HepG2 (cell line): ENCODE data around the gene KDM2B. TPM values are rescaled to one million over a fixed set of nuclear protein-coding genes. Genes with fewer than 3 reads are reported as not detected.

ENCODE experiments used
- DPF2 ChIP-seq: sonication (generic); formaldehyde crosslinking; IDR thresholded peaks from 2 replicates; pipeline ENCODE4 v1.4.0; 2020; ENCODE audit warnings: mild to moderate bottlenecking, low read depth, missing genetic modification reagents, borderline replicate concordance
- EZH2 ChIP-seq: conservative IDR thresholded peaks from 2 replicates; pipeline ENCODE4 v1.6.1; 2012; ENCODE audit warnings: mild to moderate bottlenecking, low read depth, low read length, moderate library complexity
- HMGA1 ChIP-seq: sonication (generic); formaldehyde crosslinking; conservative IDR thresholded peaks from 2 replicates; pipeline ENCODE4 v1.4.0; 2020; ENCODE audit warnings: missing genetic modification reagents
- NFE2L2 ChIP-seq: fragments of 150-350 bp; IDR thresholded peaks from 2 replicates; pipeline ENCODE4 v1.6.1; 2014; ENCODE audit warnings: low read length
- NONO ChIP-seq, 2 experiments: fragments of 450-650 bp in 1 of 2; sonication (generic) in 1 of 2; formaldehyde crosslinking in 1 of 2; IDR thresholded peaks in 1 of 2; conservative IDR thresholded peaks in 1 of 2; 2 replicates each; pipeline versions ENCODE4 v1.6.1 to v1.8.0; 2017 to 2022; ENCODE audit warnings: mild to moderate bottlenecking in 1 of 2, missing genetic modification reagents in 1 of 2, moderate library complexity in 1 of 2
- RARA ChIP-seq: IDR thresholded peaks from 2 replicates; pipeline ENCODE4 v1.6.1; 2016; ENCODE audit warnings: missing genetic modification reagents, missing compliant biosample characterization
- SETDB1 ChIP-seq: sonication (generic); formaldehyde crosslinking; IDR thresholded peaks from 2 replicates; pipeline ENCODE4 v1.5.1; 2020; ENCODE audit warnings: missing genetic modification reagents, mild to moderate bottlenecking, borderline replicate concordance
- YY1 ChIP-seq: IDR thresholded peaks from 2 replicates; pipeline ENCODE4 v1.6.1; 2011; ENCODE audit warnings: low read length, low read depth, moderate library complexity, mild to moderate bottlenecking; ENCODE audit not compliant: insufficient read depth, insufficient replicate concordance
- ZNF20 ChIP-seq: sonication (generic); formaldehyde crosslinking; IDR thresholded peaks from 2 replicates; pipeline ENCODE4 v1.4.0; 2020; ENCODE audit warnings: mild to moderate bottlenecking, moderate library complexity, missing genetic modification reagents
- ZNF766 ChIP-seq: sonication (generic); formaldehyde crosslinking; IDR thresholded peaks from 2 replicates; pipeline ENCODE4 v1.5.0; 2020; ENCODE audit warnings: missing genetic modification reagents, borderline replicate concordance
- ZSCAN22 ChIP-seq: sonication (generic); formaldehyde crosslinking; IDR thresholded peaks from 2 replicates; pipeline ENCODE4 v1.4.0; 2020; ENCODE audit warnings: mild to moderate bottlenecking, missing genetic modification reagents
- polyA plus RNA-seq, 8 experiments: library from polyadenylated mRNA; depleted of rRNA in 3 of 8; stranded (reverse) in 7 of 8; unstranded in 1 of 8; fragments of >200 nt; fragmentation: Illumina TruSeq in 4 of 8; extraction: Trizol in 4 of 8; gene quantifications; 2 replicates each; pipeline versions ENCODE4 v1.2.1 to v1.2.3, GENCODE V29; 2011 to 2016; ENCODE audit warnings: low read depth in 4 of 8, missing spikeins in 1 of 8, mixed read lengths in 1 of 8; ENCODE audit not compliant: insufficient read depth in 1 of 8
- total RNA-seq, 5 experiments: library from RNA; depleted of rRNA; stranded (reverse); fragments of >200 nt; fragmentation: Illumina TruSeq; extraction: Trizol; gene quantifications; 2 replicates each; pipeline ENCODE4 v1.2.3, GENCODE V29; 2016; ENCODE audit warnings: low read depth in 1 of 5
- TF ChIP-seq, protein P1 (sequence below): sonication (generic); formaldehyde crosslinking; IDR thresholded peaks from one replicate; pipeline ENCODE4 v1.5.1; 2020; ENCODE audit warnings: mild to moderate bottlenecking, missing genetic modification reagents; ENCODE audit errors: not compliant biosample characterization
- TF ChIP-seq, protein P2 (sequence below): IDR thresholded peaks from 2 replicates; pipeline ENCODE4 v1.6.1; 2016; ENCODE audit warnings: missing compliant biosample characterization, missing genetic modification reagents, borderline replicate concordance
- TF ChIP-seq, protein P3 (sequence below): IDR thresholded peaks from 2 replicates; pipeline ENCODE4 v1.6.1; 2016; ENCODE audit warnings: low read depth, borderline replicate concordance
- TF ChIP-seq, protein P4 (sequence below): sonication (generic); formaldehyde crosslinking; IDR thresholded peaks from 2 replicates; pipeline ENCODE4 v1.4.0; 2020; ENCODE audit warnings: missing genetic modification reagents

Gene KDM2B
- total and polyA plus RNA-seq, 2 of the 13 experiments (the other 11 are each of a cell fraction or from before 2014, with no cell fraction given), result 17.5 to 26.1 TPM

DNA sequence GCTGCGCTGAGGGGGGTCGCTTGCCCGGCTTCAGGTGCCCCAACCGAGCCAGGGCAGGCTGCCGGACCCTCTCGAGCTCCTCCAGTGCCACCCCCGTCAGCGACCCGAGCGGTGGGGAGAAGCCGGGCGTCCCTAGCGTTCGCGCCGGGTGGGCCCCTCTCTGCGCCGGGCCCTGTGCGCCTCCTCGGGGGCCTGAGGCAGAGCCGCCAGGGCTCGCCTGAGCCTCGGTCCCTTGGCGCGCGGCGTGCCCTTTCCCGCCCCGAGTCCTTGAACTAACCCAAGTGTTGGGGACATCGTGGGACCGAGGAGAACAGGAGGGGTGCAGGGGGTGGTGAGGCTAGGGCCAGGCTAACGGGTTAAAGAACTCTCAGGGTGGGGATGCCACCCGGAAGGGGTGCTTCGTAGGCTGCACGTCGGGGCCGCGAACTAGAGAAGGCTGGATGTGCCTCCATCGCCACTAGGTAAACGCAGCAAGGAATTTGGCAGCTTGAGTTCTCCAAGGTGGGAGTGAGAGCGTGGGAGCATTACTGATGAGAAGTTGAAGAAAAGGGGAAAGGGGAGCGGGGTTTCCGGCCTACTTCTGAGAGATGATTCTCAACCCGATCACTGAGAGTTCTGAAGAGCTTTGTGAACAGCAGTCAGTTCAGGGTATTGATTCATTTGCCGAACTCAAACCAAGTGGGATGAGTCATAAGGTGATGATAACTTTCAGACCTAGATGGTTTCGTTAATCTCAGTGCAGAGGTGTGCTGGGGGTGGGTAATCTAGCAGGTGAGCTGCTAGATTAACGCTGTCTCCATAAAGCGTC lies 180.3 kb downstream of the KDM2B start (continued):
- TF ChIP-seq, protein P1, sequence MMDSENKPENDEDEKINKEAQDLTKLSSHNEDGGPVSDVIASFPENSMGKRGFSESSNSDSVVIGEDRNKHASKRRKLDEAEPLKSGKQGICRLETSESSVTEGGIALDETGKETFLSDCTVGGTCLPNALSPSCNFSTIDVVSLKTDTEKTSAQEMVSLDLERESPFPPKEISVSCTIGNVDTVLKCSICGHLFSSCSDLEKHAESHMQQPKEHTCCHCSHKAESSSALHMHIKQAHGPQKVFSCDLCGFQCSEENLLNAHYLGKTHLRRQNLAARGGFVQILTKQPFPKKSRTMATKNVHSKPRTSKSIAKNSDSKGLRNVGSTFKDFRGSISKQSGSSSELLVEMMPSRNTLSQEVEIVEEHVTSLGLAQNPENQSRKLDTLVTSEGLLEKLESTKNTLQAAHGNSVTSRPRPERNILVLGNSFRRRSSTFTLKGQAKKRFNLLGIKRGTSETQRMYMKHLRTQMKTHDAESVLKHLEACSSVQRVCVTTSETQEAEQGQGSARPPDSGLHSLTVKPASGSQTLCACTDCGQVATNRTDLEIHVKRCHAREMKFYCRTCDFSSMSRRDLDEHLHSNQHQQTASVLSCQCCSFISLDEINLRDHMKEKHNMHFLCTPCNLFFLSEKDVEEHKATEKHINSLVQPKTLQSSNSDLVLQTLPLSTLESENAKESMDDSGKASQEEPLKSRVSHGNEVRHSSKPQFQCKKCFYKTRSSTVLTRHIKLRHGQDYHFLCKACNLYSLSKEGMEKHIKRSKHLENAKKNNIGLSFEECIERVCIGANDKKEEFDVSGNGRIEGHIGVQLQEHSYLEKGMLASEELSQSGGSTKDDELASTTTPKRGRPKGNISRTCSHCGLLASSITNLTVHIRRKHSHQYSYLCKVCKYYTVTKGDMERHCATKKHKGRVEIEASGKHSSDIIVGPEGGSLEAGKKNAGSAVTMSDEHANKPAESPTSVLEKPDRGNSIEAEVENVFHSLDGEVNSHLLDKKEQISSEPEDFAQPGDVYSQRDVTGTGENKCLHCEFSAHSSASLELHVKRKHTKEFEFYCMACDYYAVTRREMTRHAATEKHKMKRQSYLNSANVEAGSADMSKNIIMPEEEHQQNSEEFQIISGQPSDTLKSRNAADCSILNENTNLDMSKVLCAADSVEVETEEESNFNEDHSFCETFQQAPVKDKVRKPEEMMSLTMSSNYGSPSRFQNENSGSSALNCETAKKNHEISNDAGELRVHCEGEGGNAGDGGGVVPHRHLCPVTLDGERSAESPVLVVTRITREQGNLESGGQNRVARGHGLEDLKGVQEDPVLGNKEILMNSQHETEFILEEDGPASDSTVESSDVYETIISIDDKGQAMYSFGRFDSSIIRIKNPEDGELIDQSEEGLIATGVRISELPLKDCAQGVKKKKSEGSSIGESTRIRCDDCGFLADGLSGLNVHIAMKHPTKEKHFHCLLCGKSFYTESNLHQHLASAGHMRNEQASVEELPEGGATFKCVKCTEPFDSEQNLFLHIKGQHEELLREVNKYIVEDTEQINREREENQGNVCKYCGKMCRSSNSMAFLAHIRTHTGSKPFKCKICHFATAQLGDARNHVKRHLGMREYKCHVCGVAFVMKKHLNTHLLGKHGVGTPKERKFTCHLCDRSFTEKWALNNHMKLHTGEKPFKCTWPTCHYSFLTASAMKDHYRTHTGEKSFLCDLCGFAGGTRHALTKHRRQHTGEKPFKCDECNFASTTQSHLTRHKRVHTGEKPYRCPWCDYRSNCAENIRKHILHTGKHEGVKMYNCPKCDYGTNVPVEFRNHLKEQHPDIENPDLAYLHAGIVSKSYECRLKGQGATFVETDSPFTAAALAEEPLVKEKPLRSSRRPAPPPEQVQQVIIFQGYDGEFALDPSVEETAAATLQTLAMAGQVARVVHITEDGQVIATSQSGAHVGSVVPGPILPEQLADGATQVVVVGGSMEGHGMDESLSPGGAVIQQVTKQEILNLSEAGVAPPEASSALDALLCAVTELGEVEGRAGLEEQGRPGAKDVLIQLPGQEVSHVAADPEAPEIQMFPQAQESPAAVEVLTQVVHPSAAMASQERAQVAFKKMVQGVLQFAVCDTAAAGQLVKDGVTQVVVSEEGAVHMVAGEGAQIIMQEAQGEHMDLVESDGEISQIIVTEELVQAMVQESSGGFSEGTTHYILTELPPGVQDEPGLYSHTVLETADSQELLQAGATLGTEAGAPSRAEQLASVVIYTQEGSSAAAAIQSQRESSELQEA (CRISPR knock-in tag), result peak; percentile 76
- no peak for TF ChIP-seq EZH2
- no peak for TF ChIP-seq NONO (IDR thresholded peaks at IDR 0.05)
- no peak; the same call in 1 of the 2 replicates for TF ChIP-seq NONO (CRISPR knock-in tag; conservative IDR thresholded peaks at IDR 0.05)
- TF ChIP-seq HMGA1 (CRISPR knock-in tag), result no peak
- TF ChIP-seq YY1, result no peak
- TF ChIP-seq NFE2L2, result no peak
- TF ChIP-seq, protein P2, sequence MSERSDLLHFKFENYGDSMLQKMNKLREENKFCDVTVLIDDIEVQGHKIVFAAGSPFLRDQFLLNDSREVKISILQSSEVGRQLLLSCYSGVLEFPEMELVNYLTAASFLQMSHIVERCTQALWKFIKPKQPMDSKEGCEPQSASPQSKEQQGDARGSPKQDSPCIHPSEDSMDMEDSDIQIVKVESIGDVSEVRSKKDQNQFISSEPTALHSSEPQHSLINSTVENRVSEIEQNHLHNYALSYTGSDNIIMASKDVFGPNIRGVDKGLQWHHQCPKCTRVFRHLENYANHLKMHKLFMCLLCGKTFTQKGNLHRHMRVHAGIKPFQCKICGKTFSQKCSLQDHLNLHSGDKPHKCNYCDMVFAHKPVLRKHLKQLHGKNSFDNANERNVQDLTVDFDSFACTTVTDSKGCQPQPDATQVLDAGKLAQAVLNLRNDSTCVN (CRISPR knock-in tag), result 0 out of 2 replicates have a peak, but pooled peaks have one; percentile 31
- no peak for TF ChIP-seq DPF2 (CRISPR knock-in tag)
- TF ChIP-seq ZNF766 (CRISPR knock-in tag), result no peak
- TF ChIP-seq, protein P3, sequence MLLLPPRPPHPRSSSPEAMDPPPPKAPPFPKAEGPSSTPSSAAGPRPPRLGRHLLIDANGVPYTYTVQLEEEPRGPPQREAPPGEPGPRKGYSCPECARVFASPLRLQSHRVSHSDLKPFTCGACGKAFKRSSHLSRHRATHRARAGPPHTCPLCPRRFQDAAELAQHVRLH, result no peak
- no peak for TF ChIP-seq ZNF20
- no peak for TF ChIP-seq ZSCAN22 (CRISPR knock-in tag)
- TF ChIP-seq RARA, result no peak; the same call in 1 of the 2 replicates
- TF ChIP-seq, protein P4, sequence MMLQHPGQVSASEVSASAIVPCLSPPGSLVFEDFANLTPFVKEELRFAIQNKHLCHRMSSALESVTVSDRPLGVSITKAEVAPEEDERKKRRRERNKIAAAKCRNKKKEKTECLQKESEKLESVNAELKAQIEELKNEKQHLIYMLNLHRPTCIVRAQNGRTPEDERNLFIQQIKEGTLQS (CRISPR knock-in tag), result peak; percentile 51; the same call in 1 of the 2 replicates
- TF ChIP-seq SETDB1 (CRISPR knock-in tag), result no peak
